Sigmoid colon (tissue), 7 donors: Measurements from ENCODE around the gene RADIL. TPM values are rescaled to one million over a fixed set of nuclear protein-coding genes. Genes with fewer than 3 reads are reported as not detected.
A peak's percentile ranks its signal among the peaks of the same experiment; 100 is the strongest.

Source experiments
- DNase-seq: peaks from one replicate; pipeline ENCODE4 v3.0.0-alpha.2; 2019
- H3K27ac ChIP-seq, 4 donors: fragments of 200-600 bp; sonication (generic); one replicate each; pipeline ENCODE4 v1.5.1; 2016 to 2019; ENCODE audit warnings: mild to moderate bottlenecking in 1 of 4
- H3K27me3 ChIP-seq, 3 donors: fragments of 200-600 bp; sonication (generic); one replicate each; pipeline ENCODE4 v1.5.1; 2019; ENCODE audit warnings: mild to moderate bottlenecking in 1 of 3
- H3K36me3 ChIP-seq, 4 donors: fragments of 200-600 bp; sonication (generic); one replicate each; pipeline ENCODE4 v1.5.1; 2016 to 2019
- H3K4me1 ChIP-seq, 4 donors: fragments of 200-600 bp; sonication (generic); one replicate each; pipeline ENCODE4 v1.5.1; 2017 to 2019
- H3K4me3 ChIP-seq, 4 donors: fragments of 200-600 bp; sonication (generic); one replicate each; pipeline ENCODE4 v1.5.1; 2017 to 2019; ENCODE audit warnings: mild to moderate bottlenecking in 2 of 4, moderate library complexity in 1 of 4
- H3K9me3 ChIP-seq, 4 donors: fragments of 200-600 bp in 3 of 4; sonication (generic) in 3 of 4; one replicate each; pipeline versions ENCODE4 v1.5.1 to v1.6.1; 2013 to 2019
- EP300 ChIP-seq, 4 donors: sonication (generic); formaldehyde crosslinking; IDR thresholded peaks; one replicate each; pipeline ENCODE4 v1.6.1; 2017; ENCODE audit warnings: antibody characterized with exemption in 4 of 4
- POLR2A ChIP-seq, 2 donors: fragments of 450-650 bp; IDR thresholded peaks; one replicate each; pipeline ENCODE4 v1.6.1; 2016; ENCODE audit warnings: antibody characterized with exemption in 2 of 2, mild to moderate bottlenecking in 2 of 2, moderate library complexity in 2 of 2
- POLR2AphosphoS5 ChIP-seq, 4 donors: sonication (generic); formaldehyde crosslinking; IDR thresholded peaks; one replicate each; pipeline ENCODE4 v1.6.1; 2017; ENCODE audit warnings: antibody characterized with exemption in 4 of 4
- WGBS, 2 donors: extraction: QIAGEN DNeasy Blood & Tissue Kit; methylation state at CpG; one replicate each; pipeline ENCODE4 v1.1.7; 2013; 5-methylcytosine and 5-hydroxymethylcytosine counted together
- intact Hi-C: fragments of 100-400 bp; cut with DNase I; formaldehyde crosslinking; loops from one replicate; pipeline ENCODE4 v1.15.1; 2023
- polyA plus RNA-seq, 3 donors: library from polyadenylated mRNA; stranded (reverse); fragments of 200-250 nt; gene quantifications; one replicate each; pipeline ENCODE4 v1.2.3, GENCODE V29; 2013
- total RNA-seq, 4 donors: library from RNA; depleted of rRNA; stranded (reverse); fragments of >200 nt; gene quantifications; one replicate each; pipeline ENCODE4 v1.1.0, GENCODE V29; 2016
- TF ChIP-seq, protein P1 (sequence below), 4 experiments: fragments of 450-650 bp in 3 of 4; fragments of 200-600 bp in 1 of 4; IDR thresholded peaks; one replicate each; pipeline ENCODE4 v1.5.1; 2016 to 2019; ENCODE audit warnings: antibody characterized with exemption in 4 of 4, mild to moderate bottlenecking in 3 of 4, moderate library complexity in 2 of 4
- donor health status: healthy with polysubstance abuse.
- donor health status: Bipolar disorder and iron deficiency.
- donor health status: healthy.

RADIL gene
- total and polyA plus RNA-seq, 7 donors: 1.2 to 10.8 (median 5.6) TPM

DNA sequence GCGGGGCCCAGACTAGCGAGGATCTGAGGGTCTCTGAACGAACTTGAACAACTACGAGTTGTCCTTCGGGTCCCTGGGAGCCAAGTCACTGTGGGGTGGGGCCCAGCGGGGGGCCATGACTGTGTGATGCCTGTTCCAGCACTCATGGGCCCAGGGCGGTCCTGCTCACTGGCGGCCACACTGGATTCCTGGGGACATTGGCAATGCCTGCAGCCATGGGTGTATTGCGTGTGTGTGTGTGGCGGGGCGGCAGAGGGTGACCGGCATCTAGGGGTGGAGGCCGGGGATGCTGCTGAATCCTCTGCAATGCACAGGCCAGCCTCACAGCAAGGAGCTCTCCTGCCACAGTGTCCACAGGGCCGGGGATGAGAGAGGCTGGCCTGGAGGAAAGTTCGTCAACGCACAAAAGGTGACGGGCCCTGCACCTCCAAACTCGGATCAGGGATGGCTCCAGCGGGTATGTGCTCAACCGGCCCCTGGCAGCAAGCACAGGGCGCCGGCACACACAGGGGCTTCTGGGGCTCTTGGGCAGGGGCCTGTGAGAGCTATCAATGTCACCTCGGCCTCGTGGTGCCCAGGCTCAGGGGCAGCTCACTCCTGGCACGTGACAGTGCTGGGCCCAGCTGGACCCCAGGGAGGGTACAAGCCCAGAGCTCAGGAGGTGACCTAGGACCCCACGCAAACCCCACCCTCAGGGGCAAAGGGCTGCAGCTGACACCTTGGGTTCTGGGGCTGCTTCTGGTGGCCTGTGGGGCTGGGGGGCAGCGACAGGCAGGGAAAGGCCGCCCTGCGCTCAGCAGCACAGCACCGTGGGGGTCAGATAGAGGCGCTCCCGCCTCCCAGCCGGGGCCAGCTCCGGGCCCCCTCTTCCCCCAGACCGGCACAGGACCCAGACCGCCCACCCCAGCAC is 49.6 kb downstream of the RADIL start:
- no peak overlapping the region for H3K4me3 ChIP-seq
- TF ChIP-seq POLR2A (IDR thresholded peaks at IDR 0.05) (no peak), POLR2AphosphoS5 (IDR thresholded peaks at IDR 0.05) (no peak), EP300 (IDR thresholded peaks at IDR 0.05) (no peak)
- no peaks in the 10 kb centered on the region for H3K27me3 ChIP-seq
- H3K9me3 ChIP-seq: no peaks in the 10 kb centered on the region
- intact Hi-C loops: loop anchor here (5.0 to 10.0 kb wide), 2 partner anchors 143 to 251 kb away; no protein-coding TSS in a partner anchor
- WGBS, 2 donors: 82 to 83% methylated on average over 36 of the region's 36 CpGs
- no peaks in the 10 kb centered on the region for H3K36me3 ChIP-seq
- DNase-seq: peak; percentile 58
- no peak overlapping the region for H3K27ac ChIP-seq
- no peaks in the 10 kb centered on the region for H3K4me1 ChIP-seq

DNA sequence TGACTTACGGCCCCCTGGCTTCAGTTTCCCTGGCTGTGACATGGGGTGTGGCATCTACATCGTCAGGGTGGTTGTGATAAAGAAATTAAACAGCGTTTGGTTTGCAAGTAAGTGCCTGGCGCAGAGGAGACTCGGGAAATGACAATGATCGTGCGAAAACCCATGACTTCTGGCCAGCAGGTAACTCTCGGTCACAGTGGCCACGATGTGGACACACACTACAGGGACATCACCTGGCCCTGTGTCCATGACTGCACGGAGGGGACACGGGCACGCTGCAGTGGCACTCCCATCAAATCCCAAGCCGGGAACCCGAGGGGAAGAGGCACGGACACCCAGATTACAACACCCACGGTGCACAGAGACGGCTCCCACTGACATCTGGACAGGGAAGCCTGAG is 50.3 kb downstream of the RADIL start:
- no peak for TF ChIP-seq EP300 (IDR thresholded peaks at IDR 0.05)
- no peak for TF ChIP-seq POLR2AphosphoS5 (IDR thresholded peaks at IDR 0.05)
- no peak for TF ChIP-seq POLR2A (IDR thresholded peaks at IDR 0.05)
- TF ChIP-seq, protein P1, sequence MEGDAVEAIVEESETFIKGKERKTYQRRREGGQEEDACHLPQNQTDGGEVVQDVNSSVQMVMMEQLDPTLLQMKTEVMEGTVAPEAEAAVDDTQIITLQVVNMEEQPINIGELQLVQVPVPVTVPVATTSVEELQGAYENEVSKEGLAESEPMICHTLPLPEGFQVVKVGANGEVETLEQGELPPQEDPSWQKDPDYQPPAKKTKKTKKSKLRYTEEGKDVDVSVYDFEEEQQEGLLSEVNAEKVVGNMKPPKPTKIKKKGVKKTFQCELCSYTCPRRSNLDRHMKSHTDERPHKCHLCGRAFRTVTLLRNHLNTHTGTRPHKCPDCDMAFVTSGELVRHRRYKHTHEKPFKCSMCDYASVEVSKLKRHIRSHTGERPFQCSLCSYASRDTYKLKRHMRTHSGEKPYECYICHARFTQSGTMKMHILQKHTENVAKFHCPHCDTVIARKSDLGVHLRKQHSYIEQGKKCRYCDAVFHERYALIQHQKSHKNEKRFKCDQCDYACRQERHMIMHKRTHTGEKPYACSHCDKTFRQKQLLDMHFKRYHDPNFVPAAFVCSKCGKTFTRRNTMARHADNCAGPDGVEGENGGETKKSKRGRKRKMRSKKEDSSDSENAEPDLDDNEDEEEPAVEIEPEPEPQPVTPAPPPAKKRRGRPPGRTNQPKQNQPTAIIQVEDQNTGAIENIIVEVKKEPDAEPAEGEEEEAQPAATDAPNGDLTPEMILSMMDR (IDR thresholded peaks at IDR 0.05): no peak
- no peak overlapping the region for H3K4me3 ChIP-seq
- H3K36me3 ChIP-seq: no peaks in the 10 kb centered on the region
- H3K4me1 ChIP-seq: no peaks in the 10 kb centered on the region
- no peak overlapping the region for H3K27ac ChIP-seq
- 76 to 89% methylated on average over 17 of the region's 17 CpGs for WGBS, 2 donors
- DNase-seq: no peak
- intact Hi-C loops: loop anchor here (5.0 to 10.0 kb wide), 2 partner anchors 144 to 252 kb away; no protein-coding TSS in a partner anchor
- H3K9me3 ChIP-seq: no peaks in the 10 kb centered on the region
- H3K27me3 ChIP-seq: no peaks in the 10 kb centered on the region

DNA sequence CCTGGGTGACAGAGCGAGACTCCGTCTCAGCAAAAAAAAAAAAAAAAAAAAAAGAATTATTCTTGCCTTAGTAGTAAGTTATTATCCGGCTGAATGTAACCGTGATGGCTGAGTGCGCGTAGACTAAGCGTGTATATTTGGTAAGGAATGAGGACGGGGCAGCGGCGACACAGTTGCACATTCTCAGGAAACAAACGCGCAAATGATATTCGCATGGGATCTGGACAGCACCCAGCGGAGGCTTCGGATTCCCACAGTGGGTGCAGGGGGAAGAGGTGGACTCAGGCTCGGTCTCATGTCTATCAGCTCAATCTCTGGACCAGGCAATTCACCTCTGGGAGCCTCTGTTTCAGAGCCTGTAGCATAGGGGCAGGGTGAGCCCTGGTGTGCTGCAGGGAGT is 50.8 kb downstream of the RADIL start:
- TF ChIP-seq, protein P1 (IDR thresholded peaks at IDR 0.05): no peak
- TF ChIP-seq POLR2A (IDR thresholded peaks at IDR 0.05) (no peak), EP300 (IDR thresholded peaks at IDR 0.05) (no peak), POLR2AphosphoS5 (IDR thresholded peaks at IDR 0.05) (no peak)
- no peaks in the 10 kb centered on the region for H3K9me3 ChIP-seq
- DNase-seq: no peak
- no peak overlapping the region for H3K4me3 ChIP-seq
- H3K27ac ChIP-seq: no peak overlapping the region
- intact Hi-C loops: loop anchor here (5.0 to 10.0 kb wide), 2 partner anchors 145 to 252 kb away; no protein-coding TSS in a partner anchor
- no peaks in the 10 kb centered on the region for H3K27me3 ChIP-seq
- WGBS, 2 donors: 92 to 95% methylated on average over 16 of the region's 16 CpGs
- H3K4me1 ChIP-seq: no peaks in the 10 kb centered on the region
- H3K36me3 ChIP-seq: no peaks in the 10 kb centered on the region

DNA sequence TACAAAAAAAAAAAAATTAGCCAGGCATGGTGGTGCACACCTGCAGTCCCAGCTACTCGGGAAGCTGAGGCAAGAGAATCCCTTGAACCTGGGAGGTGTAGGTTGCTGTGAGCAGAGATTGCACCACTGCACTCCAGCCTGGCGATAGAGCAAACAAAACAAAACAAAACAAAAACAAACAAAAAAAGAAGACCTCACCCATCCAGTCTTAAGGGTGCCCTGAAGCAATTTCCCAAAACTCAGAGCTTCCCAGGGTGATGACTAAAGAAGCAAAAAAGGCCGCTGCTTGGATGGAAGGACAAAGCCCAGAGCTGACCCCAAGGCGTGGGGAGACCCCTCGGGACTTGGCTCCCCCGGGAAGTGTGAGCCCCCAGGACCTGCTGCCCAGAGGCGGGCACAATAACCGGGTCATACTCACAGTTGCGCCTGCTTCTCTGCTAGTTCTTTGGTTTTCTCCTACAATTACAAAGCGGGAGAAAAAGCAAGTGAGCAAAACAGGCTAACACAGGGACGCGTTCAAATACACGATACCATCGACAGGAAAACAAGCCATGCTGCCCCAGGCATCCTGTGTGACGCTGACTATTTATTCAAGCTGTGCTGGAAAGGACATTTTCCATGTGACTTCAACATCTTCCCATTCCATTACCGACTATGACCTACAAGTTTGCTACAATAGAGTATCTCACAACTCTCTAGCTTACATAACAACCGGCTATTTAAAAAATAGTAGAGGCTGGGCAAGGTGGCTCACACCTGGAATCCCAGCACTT is 51.6 kb downstream of the RADIL start:
- intact Hi-C loops: loop anchor here (2.0 to 10.0 kb wide), 3 partner anchors 51 to 253 kb away; partner anchors contain the start of gene RADIL
- WGBS, 2 donors: 80 to 87% methylated on average over 17 of the region's 17 CpGs
- DNase-seq: no peak
- Histone ChIP-seq H3K27ac (no peak overlapping the region), H3K4me1 (no peaks in the 10 kb centered on the region), H3K4me3 (no peak overlapping the region), H3K9me3 (no peaks in the 10 kb centered on the region), H3K27me3 (no peaks in the 10 kb centered on the region), H3K36me3 (no peaks in the 10 kb centered on the region)
- TF ChIP-seq EP300 (IDR thresholded peaks at IDR 0.05) (no peak), POLR2A (IDR thresholded peaks at IDR 0.05) (no peak), POLR2AphosphoS5 (IDR thresholded peaks at IDR 0.05) (no peak)
- TF ChIP-seq, protein P1 (IDR thresholded peaks at IDR 0.05): no peak

DNA sequence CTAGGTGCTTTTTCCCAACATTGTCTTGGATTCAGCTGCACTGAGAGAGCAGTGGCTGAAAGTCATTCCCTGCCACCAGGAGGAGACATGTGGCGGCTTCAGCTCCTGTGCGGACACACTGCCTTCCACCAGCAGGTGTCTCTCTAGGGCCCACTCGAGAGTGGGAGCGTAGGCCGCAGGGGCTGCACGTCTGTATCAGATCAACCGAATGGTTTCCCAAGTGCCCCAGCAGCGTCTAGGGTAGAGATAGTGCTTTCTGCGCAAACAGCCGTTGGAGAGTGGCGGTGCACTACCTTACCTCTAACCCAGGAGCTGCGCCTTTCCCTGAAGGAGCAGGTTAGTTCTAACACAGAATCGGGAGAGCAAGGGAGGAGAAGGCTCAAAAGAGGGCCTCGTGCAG is 53.3 kb downstream of the RADIL start:
- no peaks in the 10 kb centered on the region for H3K36me3 ChIP-seq
- 28 to 42% methylated on average over 14 of the region's 14 CpGs for WGBS, 2 donors
- TF ChIP-seq, protein P1 (IDR thresholded peaks at IDR 0.05): peak; percentile 53 to 93 (median 63)
- TF ChIP-seq POLR2AphosphoS5 (IDR thresholded peaks at IDR 0.05): no peak
- no peaks in the 10 kb centered on the region for H3K27me3 ChIP-seq
- DNase-seq: peak; percentile 86
- H3K4me3 ChIP-seq: no peak overlapping the region
- no peaks in the 10 kb centered on the region for H3K4me1 ChIP-seq
- no peaks in the 10 kb centered on the region for H3K9me3 ChIP-seq
- no peak overlapping the region for H3K27ac ChIP-seq
- intact Hi-C loops: loop anchor here (2.0 to 10.0 kb wide), 3 partner anchors 53 to 255 kb away; partner anchors contain the start of gene RADIL
